DMS 273 (cell line): ENCODE measurements around the gene UBXN7.
"Not testable (repeated sequence)": the region's sequence is repeated elsewhere in the genome, so short reads cannot be mapped to it uniquely, and the experiment has no call there.

ENCODE experiments used
- DNase-seq: peaks from one replicate; lab custom pipeline; 2025; ENCODE audit not compliant: unreplicated experiment; lab: John Stamatoyannopoulos, UW

Gene UBXN7

DNA sequence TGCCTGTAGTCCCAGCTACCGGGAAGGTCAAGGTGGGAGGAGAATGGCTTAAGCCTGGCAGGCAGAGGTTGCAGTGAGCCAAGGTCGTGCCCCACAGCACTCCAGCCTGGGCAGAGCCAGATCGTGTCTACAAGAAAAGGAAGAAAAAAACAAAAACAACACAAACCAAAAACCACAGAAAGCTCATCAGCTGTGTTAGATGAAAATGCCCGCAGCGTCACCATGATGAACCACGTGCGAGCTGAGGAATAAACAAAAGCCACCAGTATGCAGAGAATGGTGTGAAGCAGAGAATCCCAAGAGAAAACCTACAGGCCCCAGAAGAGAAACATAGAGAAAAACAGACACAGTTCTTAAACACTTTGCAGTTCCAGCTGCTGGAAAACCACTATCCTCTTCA, 74.3 kb downstream of the UBXN7 start:
- DNase-seq = no peak

- DNase-seq = no peak
These were observed 75.7 kb downstream of the UBXN7 start for GRCh38 chr3:196356556-196356955.

DNA sequence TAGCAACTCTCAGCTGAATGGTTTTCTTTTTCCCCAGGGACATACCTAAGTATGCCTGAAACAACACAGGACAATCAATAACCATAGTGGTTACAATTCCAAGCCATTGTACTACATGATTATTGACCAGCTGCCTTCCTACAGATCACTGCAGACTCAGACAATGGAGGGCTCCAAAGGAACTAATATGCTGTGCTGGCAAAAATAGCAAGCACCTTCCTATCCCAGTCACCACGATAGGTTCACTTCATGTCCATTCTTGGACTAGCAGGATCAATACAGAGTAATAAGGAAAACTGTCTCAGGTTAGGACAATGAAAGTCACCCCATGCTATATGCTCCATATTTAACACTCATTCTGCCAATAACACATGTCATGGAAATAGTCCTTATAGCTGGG, 76.6 kb downstream of the UBXN7 start:
- DNase-seq = no peak

GRCh38 chr3:196354132-196354531, 78.1 kb downstream of the UBXN7 start:
- DNase-seq = no peak

GRCh38 chr3:196351541-196351940, 80.7 kb downstream of the UBXN7 start:
- DNase-seq = no peak

DNA sequence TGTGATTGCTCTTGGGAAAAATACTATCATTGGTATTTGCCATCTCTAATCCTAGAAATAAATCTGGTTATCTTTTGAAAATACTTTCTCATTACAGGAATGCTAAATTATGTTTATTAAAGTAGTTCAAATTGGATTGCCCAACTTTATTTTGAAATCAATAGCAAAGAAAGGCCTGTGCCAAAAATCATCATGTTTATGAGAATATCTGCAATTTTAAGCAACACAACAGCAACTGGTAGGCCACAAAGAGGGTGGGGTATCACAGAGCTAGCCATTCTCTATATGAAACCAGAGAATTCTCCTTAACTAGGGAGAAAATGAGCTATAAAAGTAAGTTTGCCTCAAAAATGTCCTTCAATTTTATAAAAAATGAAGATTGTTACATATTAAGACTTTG, 82.2 kb downstream of the UBXN7 start:
- DNase-seq = no peak

DNA sequence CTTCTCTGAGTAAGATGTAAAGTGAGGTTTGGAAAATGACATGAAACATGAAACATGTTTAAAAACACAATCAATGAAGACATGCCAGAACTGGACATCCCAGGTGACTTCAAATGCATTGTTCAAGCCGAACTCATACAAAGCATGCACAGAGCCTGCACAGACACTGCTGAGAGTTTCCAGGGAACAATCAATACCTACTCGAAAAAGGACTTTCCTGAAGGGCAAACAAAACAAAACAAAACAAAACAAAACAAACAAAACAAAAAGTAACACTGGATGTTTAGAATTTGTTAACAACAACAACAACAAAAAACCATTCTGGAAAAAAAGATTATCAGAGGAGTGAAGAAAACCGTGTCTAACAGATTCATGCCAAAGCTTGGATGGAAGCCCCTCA, 83.5 kb downstream of the UBXN7 start:
- DNase-seq = no peak

DNA sequence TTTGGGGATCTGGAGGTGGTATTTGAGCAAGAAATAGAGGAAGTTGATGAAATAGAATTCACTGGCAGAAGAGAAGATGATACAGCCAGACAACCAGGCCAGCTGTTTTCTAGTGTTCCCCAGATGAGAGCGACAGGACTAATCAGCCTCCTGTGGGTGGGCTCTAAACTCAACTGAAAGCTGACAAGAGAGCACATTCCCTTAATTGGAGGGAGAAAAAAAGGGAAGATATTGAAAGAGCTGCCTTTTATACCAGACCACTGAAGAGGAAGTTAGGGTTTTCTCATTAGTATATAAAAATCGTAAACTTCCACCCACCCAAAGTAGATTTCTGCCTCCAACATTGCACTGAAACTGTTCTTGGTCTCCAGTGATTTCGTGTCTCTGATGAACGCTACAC, 87.6 kb downstream of the UBXN7 start:
- no peak for DNase-seq

DNA sequence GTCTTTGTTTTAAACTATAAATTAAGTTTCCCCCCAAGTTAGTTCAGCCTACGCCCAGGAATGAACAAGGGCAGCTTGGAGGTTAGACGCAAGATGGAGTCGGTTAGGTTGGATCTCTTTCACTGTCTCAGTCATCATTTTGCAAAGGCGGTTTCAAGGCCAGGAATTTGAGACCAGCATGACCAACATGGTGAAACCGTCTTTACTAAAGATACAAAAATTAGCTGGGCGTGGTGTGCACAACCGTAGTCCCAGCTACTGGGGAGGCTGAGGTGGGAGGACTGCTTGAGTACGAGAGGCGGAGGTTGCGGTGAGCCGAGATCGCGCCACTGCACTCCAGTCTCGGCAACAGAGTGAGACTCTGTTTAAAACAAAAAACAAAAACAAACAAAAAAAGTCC, 88.3 kb downstream of the UBXN7 start:
- DNase-seq = not testable (repeated sequence)

DNA sequence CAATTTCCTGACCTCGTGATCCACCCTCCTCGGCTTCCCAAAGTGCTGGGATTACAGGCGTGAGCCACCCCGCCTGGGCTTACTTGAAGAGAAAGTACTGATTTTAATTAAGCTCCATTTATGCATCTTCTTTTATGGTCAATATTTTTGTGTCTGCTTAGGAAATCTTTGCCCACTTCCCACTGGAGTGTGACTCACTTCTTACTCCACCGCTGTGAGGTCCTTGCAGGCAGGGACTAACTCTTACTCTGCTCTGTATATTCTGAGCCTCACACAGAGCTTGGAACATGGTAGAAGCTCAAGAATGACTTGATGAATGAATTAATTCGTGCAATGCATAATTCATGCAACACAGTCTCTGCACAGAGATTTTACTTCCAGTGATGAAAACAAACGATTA, 91.1 kb downstream of the UBXN7 start:
- no peak for DNase-seq

GRCh38 chr3:196340466-196340865, 91.8 kb downstream of the UBXN7 start:
- no peak for DNase-seq

DNA sequence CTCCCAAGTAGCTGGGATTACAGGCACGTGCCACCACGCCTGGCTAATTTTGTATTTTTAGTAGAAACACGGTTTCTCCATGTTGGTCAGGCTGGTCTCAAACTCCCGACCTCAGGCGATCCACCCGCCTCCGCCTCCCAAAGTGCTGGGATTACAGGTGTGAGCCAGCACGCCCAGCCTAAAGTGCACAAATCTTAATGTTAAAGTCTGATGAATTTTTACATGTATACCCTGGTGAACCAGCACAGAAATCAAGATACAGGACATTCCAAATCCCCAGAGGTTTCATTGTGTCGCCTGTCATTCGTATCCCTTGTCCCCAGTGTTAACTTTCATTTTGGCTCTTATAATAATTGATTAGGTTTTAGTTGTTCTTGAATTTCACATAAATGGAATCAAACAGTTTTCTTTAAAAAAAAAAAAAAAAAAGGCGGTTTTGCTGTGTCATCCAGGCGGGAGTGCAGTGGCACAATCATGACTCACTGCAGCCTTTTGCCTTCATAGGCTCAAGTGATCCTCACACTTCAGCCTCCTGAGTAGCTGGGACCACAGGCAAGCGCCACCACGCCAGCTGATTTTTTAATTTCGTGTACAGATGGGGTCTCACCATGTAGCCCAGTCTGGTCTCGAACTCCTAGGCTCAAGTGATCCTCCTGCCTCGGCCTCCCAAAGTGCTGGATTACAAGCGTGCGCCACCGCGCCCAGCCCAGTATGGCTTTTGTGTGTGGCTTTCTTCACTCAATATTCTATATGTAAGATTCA, 92.6 kb downstream of the UBXN7 start:
- no peak for DNase-seq

DNA sequence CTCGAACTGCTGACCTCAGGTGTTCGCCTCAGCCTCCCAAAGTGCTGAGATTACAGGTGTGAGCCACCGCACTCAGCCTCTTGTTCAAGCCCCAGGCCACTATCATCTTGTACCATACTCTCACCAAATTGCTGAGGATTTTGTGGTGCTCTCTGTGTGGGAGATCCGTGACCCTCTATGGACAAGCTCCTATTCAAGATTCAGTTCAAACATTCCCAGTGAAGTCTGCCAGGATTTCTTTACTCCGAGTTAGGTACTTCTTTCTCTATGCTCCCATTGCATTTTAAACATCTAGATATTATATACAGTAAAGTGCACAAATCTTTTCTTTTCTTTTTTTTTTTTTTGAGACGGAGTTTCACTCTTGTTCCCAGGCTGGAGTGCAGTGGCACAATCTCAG, 93.2 kb downstream of the UBXN7 start:
- DNase-seq = no peak

DNA sequence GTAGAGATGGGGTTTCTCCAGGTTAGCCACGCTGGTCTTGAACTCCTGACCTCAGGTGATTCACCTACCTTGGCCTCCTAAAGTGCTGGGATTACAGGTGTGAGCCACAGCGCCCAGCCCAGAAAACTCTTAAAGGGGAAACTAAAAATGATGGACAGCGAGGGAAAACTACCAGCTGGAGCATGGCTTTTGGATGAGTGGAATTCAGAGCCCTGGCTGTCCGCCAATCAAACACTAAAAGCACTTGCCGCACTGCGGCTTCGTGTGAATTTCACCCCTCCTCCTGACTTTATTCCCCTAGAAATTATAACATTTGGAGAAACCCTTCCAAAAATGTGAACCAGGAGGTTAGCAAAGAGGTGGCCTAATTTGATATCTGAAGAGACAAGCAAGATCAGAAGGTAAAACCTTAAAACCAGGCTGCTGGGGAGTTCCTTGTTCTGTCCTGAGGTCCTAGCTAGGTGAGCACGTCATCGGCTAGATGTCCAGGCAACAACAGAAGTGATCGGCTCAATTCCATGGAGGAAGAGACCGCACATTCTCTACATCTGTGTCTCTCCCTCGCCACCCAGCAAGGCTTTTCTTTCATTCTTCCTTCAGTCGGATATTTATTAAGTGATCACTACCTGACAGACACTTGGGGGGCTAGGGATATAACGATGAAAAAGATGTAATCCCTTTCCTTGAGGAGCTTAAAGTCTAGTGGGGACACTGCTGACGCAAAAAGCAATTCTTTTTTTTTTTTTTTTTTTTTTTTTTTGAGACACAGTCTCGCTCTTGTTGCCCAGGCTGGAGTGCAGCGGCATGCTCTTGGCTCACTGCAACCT, 95.7 kb downstream of the UBXN7 start:
- peak; percentile 67 for DNase-seq

- no peak for DNase-seq
These were observed 96.7 kb downstream of the UBXN7 start for GRCh38 chr3:196335503-196335948.

DNA sequence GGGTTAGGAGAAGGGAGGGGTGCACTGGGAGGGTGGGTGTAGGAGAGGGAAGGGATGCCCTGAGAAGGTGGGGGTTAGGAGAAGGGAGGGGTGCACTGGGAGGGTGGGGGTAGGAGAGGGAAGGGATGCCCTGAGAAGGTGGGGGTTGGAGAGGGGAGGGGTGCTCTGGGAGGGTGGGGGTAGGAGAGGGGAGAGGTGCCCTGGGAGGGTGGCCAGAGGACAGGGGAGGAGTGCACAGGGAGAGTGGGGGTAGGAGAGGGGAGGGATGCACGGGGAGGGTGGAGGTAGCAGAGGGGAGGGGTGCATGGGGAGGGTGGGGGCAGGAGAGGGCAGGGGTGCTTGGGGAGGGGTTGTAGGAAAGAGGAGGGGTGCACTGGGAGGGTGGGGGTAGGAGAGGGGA, 97.2 kb downstream of the UBXN7 start:
- DNase-seq = no peak

DNA sequence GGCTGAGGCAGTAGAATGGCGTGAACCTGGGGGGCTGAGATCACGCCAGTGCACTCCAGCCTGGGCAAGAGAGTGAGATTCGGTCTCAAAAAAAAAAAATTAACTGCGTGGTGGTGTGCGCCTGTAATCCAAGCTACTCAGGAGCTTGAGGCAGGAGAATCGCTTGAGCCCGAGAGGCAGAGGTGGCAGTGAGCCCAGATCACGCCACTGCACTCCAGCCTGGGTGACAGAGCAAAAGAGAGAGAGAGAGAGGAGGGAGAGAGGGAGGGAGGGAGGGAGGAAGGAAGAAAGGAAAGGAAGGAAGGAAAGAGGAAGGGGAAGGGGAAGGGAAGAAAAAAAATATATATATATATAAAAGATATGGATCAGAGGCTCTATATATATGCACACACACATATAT, 100.1 kb downstream of the UBXN7 start:
- DNase-seq = no peak

DNA sequence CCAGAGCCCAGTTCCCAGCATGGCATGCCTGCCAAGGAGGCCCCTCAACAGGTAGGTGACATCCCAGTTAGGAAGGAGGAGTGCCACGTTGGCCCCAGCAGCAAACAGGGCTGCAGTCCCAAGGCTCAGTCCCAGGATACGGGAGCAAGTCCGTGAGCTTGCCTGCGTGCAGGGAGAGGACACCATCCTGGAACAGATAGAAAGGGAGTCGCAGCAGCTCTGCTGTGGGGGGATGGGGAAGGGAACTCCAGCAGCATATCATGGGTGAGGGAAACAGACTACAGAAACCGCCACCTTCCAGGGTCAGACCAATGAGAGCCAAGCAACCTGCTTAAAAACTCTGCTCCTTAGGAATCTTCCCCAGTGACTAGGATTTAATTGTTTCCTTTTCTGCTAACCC, 104.8 kb downstream of the UBXN7 start:
- DNase-seq = no peak

DNA sequence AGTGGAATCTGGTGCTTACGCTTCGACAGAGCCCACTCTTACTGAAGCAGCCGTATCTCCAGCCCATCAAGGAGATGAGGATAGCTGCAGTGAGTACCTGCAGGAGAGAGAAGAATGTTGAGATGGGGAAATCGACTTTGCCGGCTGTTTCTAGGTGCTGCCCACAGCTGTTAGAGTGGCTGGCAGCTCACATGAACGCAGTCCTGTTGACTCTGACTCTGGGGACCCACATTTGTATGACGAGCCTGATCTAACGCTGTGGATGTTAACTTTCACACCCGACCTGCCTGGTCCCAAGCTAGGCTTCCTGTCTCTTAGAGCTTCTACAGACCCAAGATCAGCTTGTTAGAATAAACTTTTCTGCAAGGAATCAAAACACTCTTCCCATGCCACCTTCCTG, 105.3 kb downstream of the UBXN7 start:
- no peak for DNase-seq

GRCh38 chr3:196323691-196324090, 108.5 kb downstream of the UBXN7 start:
- peak; percentile 96 for DNase-seq

GRCh38 chr3:196323016-196323415, 109.2 kb downstream of the UBXN7 start:
- DNase-seq = no peak

- no peak for DNase-seq
These were observed 111.1 kb downstream of the UBXN7 start for GRCh38 chr3:196321162-196321561.
